ENCODE measurements around the gene MTMR6.

DNA sequence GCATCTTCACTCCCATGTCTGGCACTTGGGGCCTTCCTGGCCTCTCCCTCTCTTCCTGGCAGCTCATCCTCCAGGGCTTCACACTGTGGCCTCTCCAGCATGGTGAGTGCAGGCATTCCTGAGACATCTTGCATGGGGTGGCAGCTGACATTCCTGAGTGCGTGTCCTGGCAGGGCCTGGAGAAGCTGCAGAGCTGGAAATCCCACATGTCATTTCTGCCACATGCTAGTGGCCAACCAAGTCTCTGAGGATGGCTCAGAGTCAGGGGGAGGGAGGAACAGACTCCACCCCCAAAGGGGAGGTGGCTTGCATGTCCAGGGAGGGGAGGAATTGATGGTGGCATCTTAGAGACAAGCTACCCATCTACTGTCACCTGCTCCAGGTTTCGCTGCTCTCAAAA, 73.6 kb downstream of the MTMR6 start:
- no peak for TF ChIP-seq POLR2A (IDR thresholded peaks at IDR 0.05)
- TF ChIP-seq, protein P1, sequence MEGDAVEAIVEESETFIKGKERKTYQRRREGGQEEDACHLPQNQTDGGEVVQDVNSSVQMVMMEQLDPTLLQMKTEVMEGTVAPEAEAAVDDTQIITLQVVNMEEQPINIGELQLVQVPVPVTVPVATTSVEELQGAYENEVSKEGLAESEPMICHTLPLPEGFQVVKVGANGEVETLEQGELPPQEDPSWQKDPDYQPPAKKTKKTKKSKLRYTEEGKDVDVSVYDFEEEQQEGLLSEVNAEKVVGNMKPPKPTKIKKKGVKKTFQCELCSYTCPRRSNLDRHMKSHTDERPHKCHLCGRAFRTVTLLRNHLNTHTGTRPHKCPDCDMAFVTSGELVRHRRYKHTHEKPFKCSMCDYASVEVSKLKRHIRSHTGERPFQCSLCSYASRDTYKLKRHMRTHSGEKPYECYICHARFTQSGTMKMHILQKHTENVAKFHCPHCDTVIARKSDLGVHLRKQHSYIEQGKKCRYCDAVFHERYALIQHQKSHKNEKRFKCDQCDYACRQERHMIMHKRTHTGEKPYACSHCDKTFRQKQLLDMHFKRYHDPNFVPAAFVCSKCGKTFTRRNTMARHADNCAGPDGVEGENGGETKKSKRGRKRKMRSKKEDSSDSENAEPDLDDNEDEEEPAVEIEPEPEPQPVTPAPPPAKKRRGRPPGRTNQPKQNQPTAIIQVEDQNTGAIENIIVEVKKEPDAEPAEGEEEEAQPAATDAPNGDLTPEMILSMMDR (IDR thresholded peaks at IDR 0.05) = no peak
